ENCODE measurements around the gene CSNK2A1. TPM values are rescaled to one million over a fixed set of nuclear protein-coding genes. Genes with fewer than 3 reads are reported as not detected.
A peak's percentile ranks its signal among the peaks of the same experiment; 100 is the strongest.

The CSNK2A1 gene
- total and polyA plus RNA-seq, 11 donors = 30.3 to 136 (median 119) TPM

DNA sequence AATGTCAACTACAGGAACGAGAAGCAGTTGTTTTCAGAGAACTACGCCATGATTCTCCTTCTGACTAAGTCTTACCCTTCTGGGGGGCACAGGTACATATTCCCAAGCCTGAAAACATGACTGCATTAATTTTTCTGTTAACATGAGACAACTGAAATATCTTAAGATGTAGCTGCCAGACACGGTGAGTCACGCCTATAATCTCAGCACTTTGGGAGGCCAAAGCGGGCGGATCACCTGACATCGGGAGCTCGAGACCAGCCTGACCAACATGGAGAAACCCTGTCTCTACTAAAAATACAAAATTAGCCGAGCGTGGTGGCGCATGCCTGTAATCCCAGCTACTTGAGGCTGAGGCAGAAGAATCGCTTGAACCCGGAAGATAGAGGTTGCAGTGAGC is 103.0 kb downstream of the CSNK2A1 start:
- no peak for TF ChIP-seq POLR2A (IDR thresholded peaks at IDR 0.05)
- TF ChIP-seq, protein P1, sequence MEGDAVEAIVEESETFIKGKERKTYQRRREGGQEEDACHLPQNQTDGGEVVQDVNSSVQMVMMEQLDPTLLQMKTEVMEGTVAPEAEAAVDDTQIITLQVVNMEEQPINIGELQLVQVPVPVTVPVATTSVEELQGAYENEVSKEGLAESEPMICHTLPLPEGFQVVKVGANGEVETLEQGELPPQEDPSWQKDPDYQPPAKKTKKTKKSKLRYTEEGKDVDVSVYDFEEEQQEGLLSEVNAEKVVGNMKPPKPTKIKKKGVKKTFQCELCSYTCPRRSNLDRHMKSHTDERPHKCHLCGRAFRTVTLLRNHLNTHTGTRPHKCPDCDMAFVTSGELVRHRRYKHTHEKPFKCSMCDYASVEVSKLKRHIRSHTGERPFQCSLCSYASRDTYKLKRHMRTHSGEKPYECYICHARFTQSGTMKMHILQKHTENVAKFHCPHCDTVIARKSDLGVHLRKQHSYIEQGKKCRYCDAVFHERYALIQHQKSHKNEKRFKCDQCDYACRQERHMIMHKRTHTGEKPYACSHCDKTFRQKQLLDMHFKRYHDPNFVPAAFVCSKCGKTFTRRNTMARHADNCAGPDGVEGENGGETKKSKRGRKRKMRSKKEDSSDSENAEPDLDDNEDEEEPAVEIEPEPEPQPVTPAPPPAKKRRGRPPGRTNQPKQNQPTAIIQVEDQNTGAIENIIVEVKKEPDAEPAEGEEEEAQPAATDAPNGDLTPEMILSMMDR (IDR thresholded peaks at IDR 0.05) = no peak
- DNase-seq (no peak), ATAC-seq (no peak)
- Histone ChIP-seq H3K36me3 (peaks cover 6 to 100% (median 92%) of the 10 kb centered on the region in 9 donors), H3K9me3 (no peaks in the 10 kb centered on the region), H3K27me3 (no peaks in the 10 kb centered on the region), H3K4me3 (no peak overlapping the region), H3K27ac (no peak overlapping the region), H3K4me1 (peaks cover 0 to 47% (median 28%) of the 10 kb centered on the region in 12 donors)
- 91 to 95% (median 93%) methylated on average over 13 of the region's 13 CpGs for WGBS, 4 donors
- intact Hi-C loops (cut with DNase I) = no loop called here

DNA sequence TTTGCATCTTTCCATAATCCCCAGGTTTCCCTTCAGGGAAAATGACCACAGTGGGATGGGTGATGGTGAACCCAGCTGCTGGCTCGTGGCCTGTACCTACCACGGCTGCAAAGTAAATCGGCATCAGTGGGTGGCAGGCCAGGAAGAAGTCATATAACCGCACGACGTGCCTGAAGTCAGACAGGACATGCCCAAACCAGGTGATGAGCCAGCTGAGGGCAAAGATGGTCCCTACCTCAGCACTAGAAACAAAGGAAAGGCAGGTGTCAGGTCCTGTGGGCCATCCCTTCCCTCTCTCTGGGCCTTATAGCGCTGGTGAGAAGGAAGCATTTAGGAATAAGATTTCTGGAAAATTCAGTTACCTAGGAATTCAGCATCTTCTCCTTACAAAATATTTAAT is 103.4 kb downstream of the CSNK2A1 start:
- no peak overlapping the region for H3K4me3 ChIP-seq
- ATAC-seq (no peak), DNase-seq (no peak)
- H3K27ac ChIP-seq = no peak overlapping the region
- no peaks in the 10 kb centered on the region for H3K27me3 ChIP-seq
- H3K9me3 ChIP-seq = no peaks in the 10 kb centered on the region
- TF ChIP-seq, protein P1 (IDR thresholded peaks at IDR 0.05) = no peak
- TF ChIP-seq POLR2A (IDR thresholded peaks at IDR 0.05) = no peak
- H3K36me3 ChIP-seq = peaks cover 6 to 100% (median 94%) of the 10 kb centered on the region in 9 donors
- intact Hi-C loops (cut with DNase I) = no loop called here
- WGBS, 4 donors = 95 to 99% (median 96%) methylated on average over 6 to 7 of the region's 7 CpGs
- peaks cover 0 to 42% (median 24%) of the 10 kb centered on the region in 12 donors for H3K4me1 ChIP-seq

DNA sequence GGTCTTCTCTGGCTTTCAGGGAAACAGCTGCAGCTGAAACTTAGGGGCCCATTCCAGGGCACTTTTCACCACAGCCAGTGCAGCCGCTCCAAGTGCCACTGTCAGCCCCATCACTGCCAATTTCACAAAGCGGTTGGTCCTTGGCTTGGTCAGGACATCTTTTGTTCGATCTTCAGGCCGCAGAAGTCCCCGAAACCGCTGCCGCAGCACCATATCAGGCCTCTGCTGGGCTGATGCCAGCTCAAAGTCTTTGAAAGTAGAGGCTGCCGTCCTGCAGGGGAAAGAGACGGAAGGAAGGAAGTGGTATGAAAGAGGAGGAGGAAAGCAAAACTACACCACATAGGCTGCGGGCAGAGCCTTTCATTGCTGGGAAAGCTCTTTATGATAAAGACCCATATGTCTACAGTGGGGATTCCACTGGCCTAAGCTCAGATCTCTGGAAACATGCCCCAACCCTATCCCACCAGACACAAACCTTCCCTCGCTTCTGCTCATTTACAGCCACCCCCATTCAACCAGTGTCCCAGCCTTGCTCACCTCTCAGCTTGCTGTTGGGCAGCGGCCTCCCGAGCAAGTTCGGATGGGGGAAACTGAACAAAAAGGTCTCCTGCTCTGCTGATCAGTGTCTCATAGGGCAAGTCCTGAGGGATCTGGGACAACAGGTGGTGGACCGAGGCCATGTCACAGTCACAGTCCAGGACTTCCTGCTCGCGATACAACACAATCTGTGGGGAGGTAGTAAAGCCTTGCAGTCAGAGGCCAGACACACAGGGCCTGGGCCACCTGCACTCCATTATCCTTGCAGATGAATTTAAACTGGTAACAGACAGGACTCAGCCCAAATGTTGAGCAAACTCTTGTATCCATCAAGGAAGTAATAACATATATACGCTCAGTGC is 104.8 kb downstream of the CSNK2A1 start:
- intact Hi-C loops (cut with DNase I) = no loop called here
- Histone ChIP-seq H3K4me3 (peak overlapping the region in 1 of 12 donors; percentile 21), H3K9me3 (no peaks in the 10 kb centered on the region), H3K4me1 (peaks cover 0 to 34% (median 11%) of the 10 kb centered on the region in 12 donors), H3K27ac (peak overlapping the region in 5 of 12 donors; percentile 9 to 64 (median 13)), H3K27me3 (no peaks in the 10 kb centered on the region), H3K36me3 (peaks cover 6 to 100% (median 94%) of the 10 kb centered on the region in 9 donors)
- peak in 2 of 5 donors; percentile 39 to 50 for DNase-seq
- WGBS, 4 donors = 62 to 65% (median 63%) methylated on average over 16 to 18 of the region's 18 CpGs
- ATAC-seq = peak in 2 of 4 donors; percentile 33 to 63
- TF ChIP-seq, protein P1 (IDR thresholded peaks at IDR 0.05) = no peak
- no peak for TF ChIP-seq POLR2A (IDR thresholded peaks at IDR 0.05)

DNA sequence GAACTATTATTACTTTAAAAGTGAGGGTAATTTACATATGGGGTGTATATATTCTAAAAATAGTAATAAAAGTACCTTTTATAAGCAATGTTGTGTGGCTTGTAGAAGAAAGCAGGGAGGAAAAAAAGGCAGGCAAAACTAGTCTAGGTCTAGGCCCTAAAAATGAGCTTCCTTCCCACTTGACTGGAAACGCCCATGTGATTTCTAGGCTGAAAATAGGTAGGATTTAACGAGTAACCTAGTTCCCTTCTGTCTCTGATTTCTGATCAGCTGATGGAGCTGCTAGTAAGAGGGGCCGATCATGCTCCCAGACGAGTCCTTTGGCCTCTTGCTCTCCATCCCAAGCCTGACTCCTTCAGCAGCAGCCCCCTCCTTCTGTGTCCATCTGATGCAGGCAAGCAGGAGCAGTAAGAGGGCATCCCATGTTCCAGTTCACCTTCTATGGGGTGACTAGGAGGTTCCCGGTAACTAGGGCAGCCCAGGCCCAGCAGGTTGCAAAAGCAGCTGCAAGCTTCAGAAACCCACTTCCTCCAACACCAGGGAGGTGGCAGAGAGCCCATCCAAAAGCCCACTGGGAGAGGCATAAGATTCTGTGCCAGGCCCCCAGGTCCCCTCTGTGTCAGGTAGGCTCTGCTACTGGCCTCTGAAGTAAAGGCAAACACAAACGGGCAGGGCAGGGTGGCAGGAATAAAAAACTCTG is 105.7 kb downstream of the CSNK2A1 start:
- Histone ChIP-seq H3K4me3 (peak overlapping the region in 1 of 12 donors; percentile 21), H3K27ac (peak overlapping the region in 3 of 12 donors; percentile 9 to 64 (median 26)), H3K36me3 (peaks cover 6 to 94% (median 88%) of the 10 kb centered on the region in 9 donors), H3K27me3 (no peaks in the 10 kb centered on the region), H3K4me1 (peaks cover 0 to 43% (median 13%) of the 10 kb centered on the region in 12 donors), H3K9me3 (no peaks in the 10 kb centered on the region)
- whole genome bisulfite sequencing, 4 donors = 67 to 76% (median 70%) methylated on average over 6 of the region's 6 CpGs
- intact Hi-C loops (cut with DNase I) = no loop called here
- no peak for DNase-seq
- ATAC-seq = no peak
- TF ChIP-seq POLR2A (IDR thresholded peaks at IDR 0.05) = no peak
- TF ChIP-seq, protein P1 (IDR thresholded peaks at IDR 0.05) = no peak
